Gastroesophageal sphincter (tissue), 3 donors: ENCODE measurements around the gene DNAH7.
"Not testable (repeated sequence)": the region's sequence is repeated elsewhere in the genome, so short reads cannot be mapped to it uniquely, and the experiment has no call there.

ENCODE experiments used
- CTCF ChIP-seq, 4 experiments: fragments of 200-600 bp in 2 of 4; fragments of 450-650 bp in 2 of 4; sonication (generic) in 1 of 4; IDR thresholded peaks; one replicate each; pipeline ENCODE4 v1.5.1; 2017 to 2019; ENCODE audit warnings: antibody characterized with exemption in 4 of 4, mild to moderate bottlenecking in 2 of 4, moderate library complexity in 2 of 4
- POLR2AphosphoS5 ChIP-seq: sonication (generic); formaldehyde crosslinking; IDR thresholded peaks from one replicate; pipeline ENCODE4 v1.6.1; 2017; ENCODE audit warnings: antibody characterized with exemption

- not testable (repeated sequence) for TF ChIP-seq CTCF (IDR thresholded peaks at IDR 0.05); POLR2AphosphoS5
These were observed 151.5 kb downstream of the DNAH7 start for GRCh38 chr2:195917021-195917600.
